ENCODE data around the gene DOCK9. TPM values are rescaled to one million over a fixed set of nuclear protein-coding genes. Genes with fewer than 3 reads are reported as not detected.
A peak's percentile ranks its signal among the peaks of the same experiment; 100 is the strongest.

Gene DOCK9
- total RNA-seq, 4 donors from 2014 or later = 31.4 to 46.7 (median 45.6) TPM

DNA sequence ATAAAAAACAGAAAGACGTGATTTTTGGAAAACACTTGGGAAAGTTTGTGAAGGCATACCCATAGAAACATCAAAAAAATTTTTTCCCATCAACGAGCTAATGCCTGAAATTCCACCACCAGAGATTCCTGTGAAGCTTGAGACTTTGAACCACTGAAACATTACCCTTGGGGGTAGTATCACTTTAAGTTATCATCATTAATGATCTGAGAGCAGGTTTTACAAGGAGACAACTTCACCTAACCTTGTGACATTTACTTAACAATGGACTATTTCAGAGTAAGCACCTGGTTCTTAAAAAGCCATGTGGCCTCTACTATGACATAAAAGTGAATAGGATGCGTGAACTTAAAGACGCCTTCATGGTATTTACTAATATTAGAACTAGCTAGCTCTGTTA is 51.9 kb downstream of the DOCK9 start:
- ATAC-seq (no peak), DNase-seq (no peak)
- TF ChIP-seq POLR2A (IDR thresholded peaks at IDR 0.05) (no peak), CTCF (IDR thresholded peaks at IDR 0.05 in 4 of 5, conservative IDR thresholded peaks at IDR 0.05 in 1 of 5) (no peak)
- no peak overlapping the region for H3K4me3 ChIP-seq
- H3K27ac ChIP-seq = peak overlapping the region in 1 of 4 donors; percentile 41
- intact Hi-C loops (cut with DNase I; ENCODE audit: low total_unique reads) = loop anchor here (5.0 kb wide), 1 partner anchor 51 kb away; the partner anchor contains the start of gene DOCK9
- no peaks in the 10 kb centered on the region for H3K27me3 ChIP-seq
- in situ Hi-C loops (cut with MboI; ENCODE audit: low sequenced_read_pairs in 4 of 4) = no loop called here
- H3K36me3 ChIP-seq = no peaks in the 10 kb centered on the region
- peaks cover 16 to 36% of the 10 kb centered on the region in 2 donors for H3K4me1 ChIP-seq
- no peaks in the 10 kb centered on the region for H3K9me3 ChIP-seq

DNA sequence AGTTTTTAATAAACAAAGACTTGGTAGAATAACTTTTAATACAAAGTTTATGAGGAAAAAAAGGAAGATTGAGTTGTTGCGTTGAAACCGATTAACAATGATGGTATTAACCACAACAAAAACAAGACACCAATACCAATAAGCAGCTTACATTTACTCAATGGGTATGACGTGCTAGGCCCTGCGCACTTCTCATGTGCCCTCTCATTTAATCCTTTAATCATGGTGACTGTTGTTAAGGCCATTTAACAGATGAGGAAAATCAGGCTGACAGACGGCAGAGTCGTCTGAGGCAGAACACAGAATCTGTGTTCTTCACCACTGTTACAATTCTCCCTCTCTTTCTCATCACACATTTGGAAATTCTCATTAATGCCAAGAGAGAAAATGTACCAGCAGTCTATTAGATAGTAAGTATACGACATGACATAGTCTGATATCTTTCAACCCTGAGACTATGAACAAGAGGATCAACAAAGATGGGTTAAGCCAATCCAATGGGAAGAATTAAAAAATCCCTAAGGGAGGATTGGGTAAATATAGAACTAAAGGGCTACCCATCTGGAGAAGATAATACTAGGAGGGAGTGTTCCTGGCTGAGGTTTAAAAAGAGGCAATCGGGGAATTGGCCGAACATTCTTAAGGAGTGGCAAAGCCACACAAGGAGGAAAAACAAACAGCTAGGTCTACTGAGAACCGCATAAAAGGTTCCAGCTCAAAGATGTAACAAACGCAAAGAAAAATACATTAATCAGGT is 54.0 kb downstream of the DOCK9 start:
- Histone ChIP-seq H3K4me1 (peaks cover 9 to 26% of the 10 kb centered on the region in 2 donors), H3K4me3 (no peak overlapping the region), H3K9me3 (no peaks in the 10 kb centered on the region), H3K36me3 (no peaks in the 10 kb centered on the region), H3K27ac (peak overlapping the region; percentile 34 to 67 (median 56)), H3K27me3 (no peaks in the 10 kb centered on the region)
- intact Hi-C loops (cut with DNase I; ENCODE audit: low total_unique reads) = no loop called here
- no peak for DNase-seq
- in situ Hi-C loops (cut with MboI; ENCODE audit: low sequenced_read_pairs in 4 of 4) = loop anchor here in 1 of 4 donors (5.0 kb wide), 1 partner anchor 48 kb away; no protein-coding TSS in a partner anchor
- TF ChIP-seq POLR2A (IDR thresholded peaks at IDR 0.05) (no peak), CTCF (IDR thresholded peaks at IDR 0.05 in 4 of 5, conservative IDR thresholded peaks at IDR 0.05 in 1 of 5) (no peak)
- ATAC-seq = peak; percentile 52 to 68

GRCh38 chr13:98922306-98922705 is 55.6 kb downstream of the DOCK9 start:
- TF ChIP-seq POLR2A (IDR thresholded peaks at IDR 0.05) (no peak), CTCF (IDR thresholded peaks at IDR 0.05 in 4 of 5, conservative IDR thresholded peaks at IDR 0.05 in 1 of 5) (no peak)
- Histone ChIP-seq H3K36me3 (no peaks in the 10 kb centered on the region), H3K9me3 (no peaks in the 10 kb centered on the region), H3K27me3 (no peaks in the 10 kb centered on the region), H3K4me1 (peaks cover 11 to 35% of the 10 kb centered on the region in 2 donors), H3K4me3 (no peak overlapping the region), H3K27ac (peak overlapping the region in 2 of 4 donors; percentile 21 to 56)
- no peak for ATAC-seq
- DNase-seq = no peak
- intact Hi-C loops (cut with DNase I; ENCODE audit: low total_unique reads) (no loop called here), in situ Hi-C loops (cut with MboI; ENCODE audit: low sequenced_read_pairs in 4 of 4) (loop anchor here in 1 of 4 donors (5.0 kb wide), 1 partner anchor 50 kb away; no protein-coding TSS in a partner anchor)

DNA sequence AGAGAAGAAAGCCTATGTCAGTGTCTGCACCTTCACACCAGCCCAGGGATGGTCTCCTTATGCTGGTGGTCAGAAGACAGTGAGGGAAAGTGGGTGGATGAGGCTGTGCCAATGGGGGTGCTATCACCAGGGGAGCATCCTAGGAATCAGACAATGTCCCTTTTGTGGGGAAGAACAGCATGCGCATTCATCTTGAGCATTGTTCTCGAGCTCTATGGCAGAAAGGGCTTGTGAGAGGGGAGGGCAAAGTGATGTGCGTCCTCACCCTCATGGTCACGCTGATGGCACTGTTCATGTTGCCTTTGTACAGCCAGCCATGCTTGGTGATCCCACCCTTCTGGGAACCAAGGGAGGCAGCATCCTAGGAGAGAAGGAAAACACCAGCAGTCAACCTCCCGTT is 56.1 kb downstream of the DOCK9 start:
- no peak for TF ChIP-seq POLR2A (IDR thresholded peaks at IDR 0.05)
- TF ChIP-seq CTCF (IDR thresholded peaks at IDR 0.05 in 4 of 5, conservative IDR thresholded peaks at IDR 0.05 in 1 of 5) = no peak
- Histone ChIP-seq H3K27ac (peak overlapping the region in 3 of 4 donors; percentile 17 to 56 (median 21)), H3K27me3 (no peaks in the 10 kb centered on the region), H3K36me3 (no peaks in the 10 kb centered on the region), H3K4me3 (no peak overlapping the region), H3K9me3 (no peaks in the 10 kb centered on the region), H3K4me1 (peaks cover 14 to 39% of the 10 kb centered on the region in 2 donors)
- in situ Hi-C loops (cut with MboI; ENCODE audit: low sequenced_read_pairs in 4 of 4) = loop anchor here in 1 of 4 donors (5.0 kb wide), 1 partner anchor 51 kb away; no protein-coding TSS in a partner anchor
- ATAC-seq (no peak), DNase-seq (no peak)
- intact Hi-C loops (cut with DNase I; ENCODE audit: low total_unique reads) = no loop called here

Measured in gastrocnemius medialis (tissue), 4 donors.